Vagina (tissue), 2 donors: ENCODE results near the gene SMAD6. TPM values are rescaled to one million over a fixed set of nuclear protein-coding genes. Genes with fewer than 3 reads are reported as not detected.

Experiments
- DNase-seq, 2 donors: peaks; one replicate each; pipeline ENCODE4 v3.0.0-alpha.2; 2017; ENCODE audit errors: extremely low spot score in 2 of 2
- H3K27ac ChIP-seq: fragments of 200-600 bp; sonication (generic); one replicate; pipeline ENCODE4 v1.5.1; 2019
- H3K27me3 ChIP-seq: fragments of 200-600 bp; sonication (generic); one replicate; pipeline ENCODE4 v1.5.1; 2019
- H3K36me3 ChIP-seq, 2 donors: fragments of 200-600 bp; sonication (generic); one replicate each; pipeline ENCODE4 v1.5.1; 2017 to 2019
- H3K4me1 ChIP-seq: fragments of 200-600 bp; sonication (generic); one replicate; pipeline ENCODE4 v1.5.1; 2019
- H3K4me3 ChIP-seq, 2 donors: fragments of 200-600 bp; sonication (generic); 1 replicate in 1 of 2; 2 replicates in 1 of 2; pipeline ENCODE4 v1.5.1; 2016 to 2019
- H3K9me3 ChIP-seq: fragments of 200-600 bp; sonication (generic); one replicate; pipeline ENCODE4 v1.5.1; 2019
- CTCF ChIP-seq, 3 experiments: fragments of 450-650 bp in 2 of 3; fragments of 200-600 bp in 1 of 3; sonication (generic) in 1 of 3; IDR thresholded peaks; one replicate each; pipeline ENCODE4 v1.5.1; 2017 to 2019; ENCODE audit warnings: antibody characterized with exemption in 3 of 3, mild to moderate bottlenecking in 2 of 3, moderate library complexity in 2 of 3
- POLR2A ChIP-seq, 2 donors: fragments of 450-650 bp; IDR thresholded peaks; one replicate each; pipeline ENCODE4 v1.6.1; 2017; ENCODE audit warnings: antibody characterized with exemption in 2 of 2, mild to moderate bottlenecking in 2 of 2, moderate library complexity in 2 of 2
- POLR2AphosphoS5 ChIP-seq, 2 donors: sonication (generic); formaldehyde crosslinking; IDR thresholded peaks; one replicate each; pipeline ENCODE4 v1.9.0; 2017; ENCODE audit warnings: antibody characterized with exemption in 2 of 2, mild to moderate bottlenecking in 2 of 2, low read depth in 1 of 2; ENCODE audit not compliant: insufficient read depth in 1 of 2
- intact Hi-C: fragments of 100-400 bp; cut with DNase I; formaldehyde crosslinking; loops from one replicate; pipeline ENCODE4 v1.15.1; 2023
- total RNA-seq: library from RNA; depleted of rRNA; stranded (reverse); fragments of >200 nt; gene quantifications from one replicate; pipeline ENCODE4 v1.2.3, GENCODE V29; 2016

SMAD6 gene
- total RNA-seq, 1 donor from 2014 or later: 28.5 TPM

GRCh38 chr15:66795851-66796250, 93.8 kb downstream of the SMAD6 start:
- intact Hi-C loops: no loop called here
- no peaks in the 10 kb centered on the region for H3K36me3 ChIP-seq
- DNase-seq: no peak
- no peak overlapping the region for H3K4me3 ChIP-seq
- H3K9me3 ChIP-seq: no peaks in the 10 kb centered on the region
- H3K4me1 ChIP-seq: peaks cover 3% of the 10 kb centered on the region
- no peak overlapping the region for H3K27ac ChIP-seq
- no peak for TF ChIP-seq POLR2AphosphoS5 (IDR thresholded peaks at IDR 0.05; ENCODE audit: insufficient read depth in 1 of 2, low read depth in 1 of 2)
- TF ChIP-seq CTCF (IDR thresholded peaks at IDR 0.05): no peak
- TF ChIP-seq POLR2A (IDR thresholded peaks at IDR 0.05): no peak
- H3K27me3 ChIP-seq: no peaks in the 10 kb centered on the region

- intact Hi-C loops: no loop called here
- no peak for DNase-seq
- TF ChIP-seq CTCF (IDR thresholded peaks at IDR 0.05) (no peak), POLR2AphosphoS5 (IDR thresholded peaks at IDR 0.05; ENCODE audit: insufficient read depth in 1 of 2, low read depth in 1 of 2) (no peak), POLR2A (IDR thresholded peaks at IDR 0.05) (no peak)
Observed at GRCh38 chr15:66796343-66796742, 94.3 kb downstream of the SMAD6 start.

GRCh38 chr15:66797921-66798320, 95.9 kb downstream of the SMAD6 start:
- no peak overlapping the region for H3K27ac ChIP-seq
- H3K36me3 ChIP-seq: no peaks in the 10 kb centered on the region
- H3K4me3 ChIP-seq: no peak overlapping the region
- no peak for DNase-seq
- no peaks in the 10 kb centered on the region for H3K27me3 ChIP-seq
- intact Hi-C loops: no loop called here
- no peak for TF ChIP-seq POLR2A (IDR thresholded peaks at IDR 0.05)
- no peak for TF ChIP-seq POLR2AphosphoS5 (IDR thresholded peaks at IDR 0.05; ENCODE audit: insufficient read depth in 1 of 2, low read depth in 1 of 2)
- no peak for TF ChIP-seq CTCF (IDR thresholded peaks at IDR 0.05)
- no peaks in the 10 kb centered on the region for H3K9me3 ChIP-seq
- H3K4me1 ChIP-seq: peaks cover 22% of the 10 kb centered on the region

More at GRCh38 chr15:66796343-66796742, 94.3 kb downstream of the SMAD6 start:
- Histone ChIP-seq H3K9me3 (no peaks in the 10 kb centered on the region), H3K36me3 (no peaks in the 10 kb centered on the region), H3K4me1 (peaks cover 7% of the 10 kb centered on the region), H3K27me3 (no peaks in the 10 kb centered on the region), H3K4me3 (no peak overlapping the region), H3K27ac (no peak overlapping the region)

- H3K4me3 ChIP-seq: no peak overlapping the region
- no peak for DNase-seq
- H3K36me3 ChIP-seq: no peaks in the 10 kb centered on the region
- intact Hi-C loops: no loop called here
- H3K27ac ChIP-seq: no peak overlapping the region
- H3K27me3 ChIP-seq: no peaks in the 10 kb centered on the region
- TF ChIP-seq CTCF (IDR thresholded peaks at IDR 0.05) (no peak), POLR2AphosphoS5 (IDR thresholded peaks at IDR 0.05; ENCODE audit: insufficient read depth in 1 of 2, low read depth in 1 of 2) (no peak), POLR2A (IDR thresholded peaks at IDR 0.05) (no peak)
- no peaks in the 10 kb centered on the region for H3K9me3 ChIP-seq
- peaks cover 29% of the 10 kb centered on the region for H3K4me1 ChIP-seq
Observed at GRCh38 chr15:66798426-66799061, 96.5 kb downstream of the SMAD6 start.

- Histone ChIP-seq H3K27me3 (no peaks in the 10 kb centered on the region), H3K4me1 (peaks cover 36% of the 10 kb centered on the region), H3K9me3 (no peaks in the 10 kb centered on the region), H3K36me3 (no peaks in the 10 kb centered on the region), H3K27ac (no peak overlapping the region), H3K4me3 (no peak overlapping the region)
- intact Hi-C loops: no loop called here
- no peak for TF ChIP-seq POLR2A (IDR thresholded peaks at IDR 0.05)
- TF ChIP-seq POLR2AphosphoS5 (IDR thresholded peaks at IDR 0.05; ENCODE audit: insufficient read depth in 1 of 2, low read depth in 1 of 2): no peak
- TF ChIP-seq CTCF (IDR thresholded peaks at IDR 0.05): no peak
- no peak for DNase-seq
Observed at GRCh38 chr15:66799242-66799641, 97.2 kb downstream of the SMAD6 start.
